GM12891 (cell line): ENCODE results near the gene SLC15A1.
"Not testable (repeated sequence)": the region's sequence is repeated elsewhere in the genome, so short reads cannot be mapped to it uniquely, and the experiment has no call there.

ENCODE experiments used
- DNase-seq: peaks from one replicate; pipeline ENCODE4 v3.0.0; 2011; ENCODE audit warnings: low spot score; ENCODE audit not compliant: insufficient read length
- FAIRE-seq: peaks from 2 replicates; lab custom pipeline; 2011; peaks lifted over from hg19 to GRCh38; lab: Jason Lieb, UNC
- PAX5 ChIP-seq: IDR thresholded peaks from 2 replicates; pipeline ENCODE4 v1.6.1; 2011; ENCODE audit warnings: low read length, moderate library complexity, mild to moderate bottlenecking; ENCODE audit not compliant: insufficient read depth, severe bottlenecking
- POLR2A ChIP-seq: IDR thresholded peaks from 2 replicates; pipeline ENCODE4 v1.6.1; 2011; ENCODE audit warnings: low read depth, low read length, control low read depth
- POLR2AphosphoS5 ChIP-seq: IDR thresholded peaks from 2 replicates; pipeline ENCODE4 v1.6.1; 2011; ENCODE audit warnings: low read depth, low read length, control low read depth
- POU2F2 ChIP-seq: IDR thresholded peaks from 2 replicates; pipeline ENCODE4 v1.6.1; 2011; ENCODE audit warnings: low read depth, mild to moderate bottlenecking, control low read depth, low read length, moderate library complexity
- SPI1 ChIP-seq: IDR thresholded peaks from 2 replicates; pipeline ENCODE4 v1.6.1; 2011; ENCODE audit warnings: low read depth, low read length, control low read depth
- TAF1 ChIP-seq: IDR thresholded peaks from 2 replicates; pipeline ENCODE4 v1.6.1; 2011; ENCODE audit warnings: low read depth, low read length, control low read depth

The SLC15A1 gene

DNA sequence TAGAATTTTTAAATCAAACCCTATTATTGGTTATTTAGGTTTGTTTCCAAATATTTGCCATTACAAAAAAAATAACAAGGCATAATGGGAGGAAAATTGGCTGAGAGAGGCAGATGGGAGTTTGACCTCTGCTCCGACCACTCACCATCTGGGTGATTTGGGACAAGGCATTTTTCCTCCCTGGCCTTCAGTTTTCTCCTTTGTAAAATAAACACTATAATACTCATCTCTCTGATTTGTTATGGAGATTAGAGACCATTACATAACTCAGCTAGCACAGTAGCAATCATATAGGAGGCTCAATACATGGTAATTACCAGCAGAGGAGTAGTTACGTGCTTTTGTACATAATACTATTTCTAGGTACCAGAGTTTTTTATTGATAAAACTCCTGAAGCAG, 105.4 kb downstream of the SLC15A1 start:
- no peak for FAIRE-seq
- no peak for DNase-seq
- TF ChIP-seq SPI1 (no peak), PAX5 (no peak), POU2F2 (no peak), POLR2A (no peak), POLR2AphosphoS5 (no peak), TAF1 (no peak)

DNA sequence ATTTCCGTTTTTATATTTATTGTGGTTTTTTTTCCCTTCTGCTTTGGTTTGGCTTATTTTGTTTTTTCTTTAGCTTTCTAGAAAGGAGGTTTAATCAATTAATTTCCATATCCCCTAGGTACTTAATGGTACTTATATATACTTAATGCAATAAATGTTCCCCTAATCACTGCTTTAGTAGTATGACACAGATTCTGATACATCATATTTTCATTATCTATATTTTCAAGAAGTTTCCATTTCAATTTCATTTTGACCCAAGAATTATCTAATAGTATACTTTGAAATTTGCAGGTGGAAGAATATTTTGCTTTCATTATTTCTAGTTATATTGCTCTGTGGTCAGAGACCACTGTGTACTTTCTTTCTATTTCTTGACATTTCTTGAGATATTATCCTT, 109.0 kb downstream of the SLC15A1 start:
- DNase-seq, result no peak

DNA sequence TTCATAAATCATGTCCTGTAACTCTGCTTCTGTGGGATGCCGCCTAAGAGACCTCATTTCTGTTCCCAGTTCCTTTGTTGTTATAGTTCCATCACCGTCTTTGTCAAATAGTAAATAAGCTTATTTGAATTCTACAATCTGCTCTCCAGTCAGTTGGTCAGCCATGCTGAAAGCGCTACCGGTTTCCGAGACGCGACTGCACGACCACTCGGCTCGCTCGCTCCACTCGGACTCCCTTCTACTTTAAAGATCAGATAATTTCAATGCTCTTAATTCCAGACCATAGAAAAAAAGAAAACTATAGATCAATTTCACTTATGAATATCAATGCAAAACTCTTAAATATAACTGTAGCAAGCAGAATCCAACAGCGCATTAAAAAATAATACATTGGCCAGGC, 111.4 kb downstream of the SLC15A1 start:
- no peak for FAIRE-seq
- no peak for DNase-seq
- TF ChIP-seq POLR2A (no peak), POU2F2 (no peak), POLR2AphosphoS5 (no peak), TAF1 (no peak), SPI1 (no peak), PAX5 (no peak)

More for the DNA sequence above, 109.0 kb downstream of the SLC15A1 start:
- no peak for FAIRE-seq
- TF ChIP-seq POLR2AphosphoS5 (no peak), POLR2A (no peak), TAF1 (no peak), SPI1 (no peak), PAX5 (no peak), POU2F2 (no peak)

- FAIRE-seq, DNase-seq: not testable (repeated sequence)
These were observed 112.7 kb downstream of the SLC15A1 start for GRCh38 chr13:98639785-98640184.

GRCh38 chr13:98638352-98638751, 114.1 kb downstream of the SLC15A1 start:
- not testable (repeated sequence) for FAIRE-seq

More at GRCh38 chr13:98638352-98638751, 114.1 kb downstream of the SLC15A1 start:
- DNase-seq, result not testable (repeated sequence)
